Measurements from ENCODE around the gene PSME4. TPM values are rescaled to one million over a fixed set of nuclear protein-coding genes. Genes with fewer than 3 reads are reported as not detected.

Gene PSME4
- total and polyA plus RNA-seq, 10 of the 15 experiments (the other 5 are each of a cell fraction or from before 2014, with no cell fraction given): 11.1 to 56.2 (median 32.1) TPM

DNA sequence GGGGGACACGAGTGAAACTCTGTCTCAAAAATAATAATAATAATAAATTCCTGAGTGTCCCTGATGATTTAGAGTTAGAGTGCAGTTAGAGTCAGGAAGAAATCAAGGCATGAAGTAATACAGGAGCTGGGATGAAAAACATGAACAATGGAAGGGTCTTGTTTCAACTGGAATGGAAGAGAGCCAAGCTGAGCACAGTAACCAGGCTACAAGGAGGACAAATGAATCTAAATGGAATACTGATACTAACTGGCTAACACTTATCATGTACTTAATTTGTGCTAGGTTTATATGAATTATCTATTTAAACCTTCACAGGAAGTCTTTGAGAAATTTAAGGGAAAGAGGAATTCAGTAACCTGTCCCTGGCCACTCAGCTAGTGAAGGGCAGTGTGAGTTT is 38.8 kb upstream of the PSME4 start:
- intact Hi-C loops (cut with micrococcal nuclease; ENCODE audit: unreplicated experiment) (no loop called here), in situ Hi-C loops (cut with MboI) (no loop called here)
- ChIA-PET SMC1A (ENCODE audit: uncharacterized antibody, unreplicated experiment) (no interaction called here), CTCF (interaction anchor here (0.7 kb wide), 1 partner anchor 495 kb away, joined by 3 read pairs; no protein-coding TSS in a partner anchor), POLR2A (no interaction called here), RAD21 (ENCODE audit: unreplicated experiment) (no interaction called here)
- ATAC-seq (no peak), DNase-seq (ENCODE audit: low read depth, low spot score) (no peak), FAIRE-seq (no peak)
- Histone ChIP-seq H3K9me3 (replicated peaks; ENCODE audit: control insufficient read depth, insufficient read depth, low read length) (no peaks in the 10 kb centered on the region), H3K79me2 (ENCODE audit: control insufficient read depth, insufficient read depth, low read length) (no peaks in the 10 kb centered on the region), H3K4me1 (ENCODE audit: control insufficient read depth, insufficient read depth, low read length) (peaks cover 5% of the 10 kb centered on the region), H3K9ac (ENCODE audit: control insufficient read depth, insufficient read depth, low read length) (no peak overlapping the region), H2AFZ (ENCODE audit: control insufficient read depth, low read depth, low read length) (no peak overlapping the region), H3K36me3 (ENCODE audit: control insufficient read depth in 2 of 2, insufficient read depth in 2 of 2, low read length in 1 of 2) (no peaks in the 10 kb centered on the region), H4K20me1 (ENCODE audit: control insufficient read depth, insufficient read depth) (no peaks in the 10 kb centered on the region), H3K4me2 (ENCODE audit: control insufficient read depth, insufficient read depth) (no peak overlapping the region), H3K27me3 (replicated peaks in 1 of 2; ENCODE audit: control insufficient read depth in 2 of 2, insufficient read depth in 2 of 2, low read length in 1 of 2) (no peaks in the 10 kb centered on the region), H3K27ac (ENCODE audit: control insufficient read depth, insufficient read depth) (no peak overlapping the region), H3K4me3 (no peak overlapping the region)
- BruUV-seq (replicated peaks): no TSS peak
- WGBS (ENCODE audit: insufficient coverage, insufficient replicate concordance, low lambda C conversion rate, missing lambda C conversion rate): 92% methylated on average over 1 of the region's 1 CpG
- no peak for TF ChIP-seq ESRRA (IDR thresholded peaks at IDR 0.05; ENCODE audit: low read length)
- TF ChIP-seq BMI1 (IDR thresholded peaks at IDR 0.05; ENCODE audit: borderline replicate concordance): no peak
- TF ChIP-seq ZNF24 (IDR thresholded peaks at IDR 0.05): no peak
- no peak for TF ChIP-seq RFX5 (IDR thresholded peaks at IDR 0.05; ENCODE audit: low read depth, low read length)
- TF ChIP-seq YBX1 (IDR thresholded peaks at IDR 0.05): no peak
- no peak for TF ChIP-seq HDGF (IDR thresholded peaks at IDR 0.05)
- no peak for TF ChIP-seq CREM (IDR thresholded peaks at IDR 0.05; ENCODE audit: low read depth)
- no peak for TF ChIP-seq SMARCA5 (IDR thresholded peaks at IDR 0.05)
- no peak for TF ChIP-seq SMAD1 (IDR thresholded peaks at IDR 0.05; ENCODE audit: low read depth, partially characterized antibody)
- TF ChIP-seq, protein P1, sequence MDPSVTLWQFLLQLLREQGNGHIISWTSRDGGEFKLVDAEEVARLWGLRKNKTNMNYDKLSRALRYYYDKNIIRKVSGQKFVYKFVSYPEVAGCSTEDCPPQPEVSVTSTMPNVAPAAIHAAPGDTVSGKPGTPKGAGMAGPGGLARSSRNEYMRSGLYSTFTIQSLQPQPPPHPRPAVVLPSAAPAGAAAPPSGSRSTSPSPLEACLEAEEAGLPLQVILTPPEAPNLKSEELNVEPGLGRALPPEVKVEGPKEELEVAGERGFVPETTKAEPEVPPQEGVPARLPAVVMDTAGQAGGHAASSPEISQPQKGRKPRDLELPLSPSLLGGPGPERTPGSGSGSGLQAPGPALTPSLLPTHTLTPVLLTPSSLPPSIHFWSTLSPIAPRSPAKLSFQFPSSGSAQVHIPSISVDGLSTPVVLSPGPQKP (IDR thresholded peaks at IDR 0.05; ENCODE audit: low read depth, low read length): no peak
- TF ChIP-seq, protein P2, sequence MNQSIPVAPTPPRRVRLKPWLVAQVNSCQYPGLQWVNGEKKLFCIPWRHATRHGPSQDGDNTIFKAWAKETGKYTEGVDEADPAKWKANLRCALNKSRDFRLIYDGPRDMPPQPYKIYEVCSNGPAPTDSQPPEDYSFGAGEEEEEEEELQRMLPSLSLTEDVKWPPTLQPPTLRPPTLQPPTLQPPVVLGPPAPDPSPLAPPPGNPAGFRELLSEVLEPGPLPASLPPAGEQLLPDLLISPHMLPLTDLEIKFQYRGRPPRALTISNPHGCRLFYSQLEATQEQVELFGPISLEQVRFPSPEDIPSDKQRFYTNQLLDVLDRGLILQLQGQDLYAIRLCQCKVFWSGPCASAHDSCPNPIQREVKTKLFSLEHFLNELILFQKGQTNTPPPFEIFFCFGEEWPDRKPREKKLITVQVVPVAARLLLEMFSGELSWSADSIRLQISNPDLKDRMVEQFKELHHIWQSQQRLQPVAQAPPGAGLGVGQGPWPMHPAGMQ (IDR thresholded peaks at IDR 0.05; ENCODE audit: borderline replicate concordance): no peak
- TF ChIP-seq JUNB (IDR thresholded peaks at IDR 0.05): no peak
- TF ChIP-seq MEF2B (IDR thresholded peaks at IDR 0.05; ENCODE audit: partially characterized antibody, poor library complexity, severe bottlenecking): no peak
- no peak for TF ChIP-seq PAX5 (IDR thresholded peaks at IDR 0.05; ENCODE audit: borderline replicate concordance, low read depth, low read length)

Measured in GM12878 (cell line).